H1 (cell line): ENCODE measurements around the gene NUDT2. TPM values are rescaled to one million over a fixed set of nuclear protein-coding genes. Genes with fewer than 3 reads are reported as not detected.
A peak's percentile ranks its signal among the peaks of the same experiment; 100 is the strongest.

Experiments
- CTCF ChIA-PET: fragments of 300-600 bp; sonication (Branson Sonifier 250); formaldehyde crosslinking; loops from one replicate; lab custom pipeline; 2021; ENCODE audit not compliant: partially characterized antibody; lab: Charles Lee
- POLR2A ChIA-PET: fragments of 300-600 bp; sonication (Branson Sonifier 250); formaldehyde crosslinking; loops from one replicate; lab custom pipeline; 2021; ENCODE audit warnings: inconsistent platforms; ENCODE audit not compliant: partially characterized antibody; lab: Charles Lee
- DNase-seq, 2 experiments: peaks; one replicate each; pipeline versions ENCODE4 v3.0.0 to v3.0.0-alpha.2; 2010 to 2022; ENCODE audit warnings: low spot score in 2 of 2, low read depth in 1 of 2, mixed read lengths in 1 of 2
- FAIRE-seq: peaks from 2 replicates; lab custom pipeline; 2011; peaks lifted over from hg19 to GRCh38; lab: Jason Lieb, UNC
- H2AFZ ChIP-seq: 2 replicates; pipeline ENCODE4 v1.8.1; 2012; ENCODE audit warnings: low read length, inconsistent platforms
- H2AK5ac ChIP-seq: 2 replicates; pipeline ENCODE4 v1.6.1; 2013; ENCODE audit warnings: low read depth, low read length
- H2BK120ac ChIP-seq: replicated peaks from 2 replicates; pipeline ENCODE3; 2013; ENCODE audit warnings: low read depth, low read length, inconsistent platforms
- H2BK12ac ChIP-seq: 2 replicates; pipeline ENCODE4 v1.6.1; 2013; ENCODE audit warnings: low read depth, low read length
- H2BK15ac ChIP-seq: 2 replicates; pipeline ENCODE4 v1.6.1; 2013; ENCODE audit warnings: low read length
- H2BK20ac ChIP-seq: 2 replicates; pipeline ENCODE4 v1.6.1; 2013; ENCODE audit warnings: low read length
- H2BK5ac ChIP-seq: 2 replicates; pipeline ENCODE4 v1.6.1; 2013; ENCODE audit warnings: low read depth, low read length
- H3K14ac ChIP-seq: 2 replicates; pipeline ENCODE4 v1.6.1; 2013; ENCODE audit warnings: inconsistent platforms; ENCODE audit not compliant: insufficient read length
- H3K18ac ChIP-seq: 2 replicates; pipeline ENCODE4 v1.6.1; 2013; ENCODE audit warnings: low read length; ENCODE audit errors: extremely low read depth
- H3K23ac ChIP-seq: 2 replicates; pipeline ENCODE4 v1.6.1; 2013; ENCODE audit warnings: inconsistent platforms; ENCODE audit not compliant: insufficient read length
- H3K23me2 ChIP-seq: 2 replicates; pipeline ENCODE4 v1.6.1; 2013; ENCODE audit warnings: low read depth, low read length
- H3K27ac ChIP-seq: 2 replicates; pipeline ENCODE4 v1.6.1; 2011; ENCODE audit warnings: low read depth, low read length, inconsistent platforms
- H3K27me3 ChIP-seq, 4 experiments: replicated peaks in 1 of 4; 1 replicate in 1 of 4; 2 replicates in 3 of 4; pipeline versions ENCODE4 v1.6.1 to v1.8.1; 2011 to 2013; ENCODE audit warnings: low read length in 3 of 4, mild to moderate bottlenecking in 3 of 4, inconsistent platforms in 2 of 4, mixed read lengths in 2 of 4, moderate library complexity in 1 of 4; ENCODE audit not compliant: control insufficient read depth in 3 of 4, insufficient read depth in 3 of 4; ENCODE audit errors: extremely low read depth in 1 of 4
- H3K36me3 ChIP-seq, 4 experiments: 2 replicates each; pipeline versions ENCODE4 v1.6.1 to v1.8.1; 2011 to 2013; ENCODE audit warnings: mild to moderate bottlenecking in 4 of 4, low read length in 3 of 4, moderate library complexity in 2 of 4, control low read depth in 1 of 4, inconsistent platforms in 1 of 4; ENCODE audit not compliant: insufficient read depth in 4 of 4, control insufficient read depth in 2 of 4
- H3K4ac ChIP-seq: replicated peaks from 2 replicates; pipeline ENCODE3; 2013; ENCODE audit warnings: low read length, low read depth, mixed read lengths, inconsistent platforms; ENCODE audit not compliant: insufficient read length
- H3K4me1 ChIP-seq, 4 experiments: replicated peaks in 1 of 4; 1 replicate in 1 of 4; 2 replicates in 3 of 4; pipeline versions ENCODE4 v1.6.1 to v1.8.1; 2011 to 2013; ENCODE audit warnings: low read length in 3 of 4, inconsistent platforms in 2 of 4, mixed read lengths in 1 of 4; ENCODE audit not compliant: insufficient read depth in 4 of 4, control insufficient read depth in 3 of 4
- H3K4me2 ChIP-seq, 2 experiments: 2 replicates each; pipeline versions ENCODE4 v1.6.1 to v1.8.1; 2011 to 2013; ENCODE audit warnings: low read depth in 2 of 2, low read length in 2 of 2, control low read depth in 1 of 2, inconsistent platforms in 1 of 2, mild to moderate bottlenecking in 1 of 2; ENCODE audit not compliant: insufficient read depth in 1 of 2
- H3K4me3 ChIP-seq, 4 experiments: fragments of 200-600, 300-600 bp in 1 of 4; sonication (generic), shearing (Covaris generic), sonication (Bioruptor Twin) in 1 of 4; 2 replicates each; pipeline versions ENCODE4 v1.5.1 to v1.8.1; 2011 to 2016; ENCODE audit warnings: low read length in 4 of 4, low read depth in 3 of 4, control low read depth in 2 of 4, inconsistent platforms in 2 of 4, mild to moderate bottlenecking in 2 of 4, mixed read lengths in 1 of 4, moderate library complexity in 1 of 4; ENCODE audit not compliant: insufficient read depth in 2 of 4; ENCODE audit errors: extremely low read depth in 1 of 4
- H3K56ac ChIP-seq: replicated peaks from 2 replicates; pipeline ENCODE3; 2013; ENCODE audit warnings: low read depth, mild to moderate bottlenecking, mixed read lengths, low read length, inconsistent platforms; ENCODE audit not compliant: insufficient read length
- H3K79me1 ChIP-seq: 2 replicates; pipeline ENCODE4 v1.6.1; 2013; ENCODE audit warnings: low read depth, low read length, control low read depth
- H3K79me2 ChIP-seq, 2 experiments: 2 replicates each; pipeline versions ENCODE4 v1.6.1 to v1.8.1; 2012 to 2013; ENCODE audit warnings: low read length in 2 of 2, mild to moderate bottlenecking in 2 of 2, inconsistent platforms in 1 of 2; ENCODE audit not compliant: insufficient read depth in 2 of 2, control insufficient read depth in 1 of 2
- H3K9ac ChIP-seq, 4 experiments: replicated peaks in 1 of 4; 1 replicate in 1 of 4; 2 replicates in 3 of 4; pipeline versions ENCODE4 v1.6.1 to v1.8.1; 2011 to 2013; ENCODE audit warnings: low read depth in 3 of 4, low read length in 3 of 4, control low read depth in 2 of 4, mild to moderate bottlenecking in 2 of 4, moderate library complexity in 2 of 4, inconsistent platforms in 1 of 4; ENCODE audit errors: extremely low read depth in 1 of 4
- H3K9me3 ChIP-seq, 2 experiments: 2 replicates each; pipeline versions ENCODE4 v1.6.1 to v1.8.1; 2012 to 2013; ENCODE audit warnings: mild to moderate bottlenecking in 2 of 2, moderate library complexity in 2 of 2, control low read depth in 1 of 2, inconsistent platforms in 1 of 2, low read depth in 1 of 2, low read length in 1 of 2, mixed read lengths in 1 of 2; ENCODE audit not compliant: insufficient read depth in 2 of 2
- H4K20me1 ChIP-seq, 2 experiments: replicated peaks in 1 of 2; 2 replicates each; pipeline versions ENCODE3 to v1.8.1; 2011 to 2013; ENCODE audit warnings: inconsistent platforms in 2 of 2, low read length in 2 of 2, mild to moderate bottlenecking in 1 of 2; ENCODE audit not compliant: insufficient read depth in 2 of 2, control insufficient read depth in 1 of 2
- H4K5ac ChIP-seq: 2 replicates; pipeline ENCODE4 v1.6.1; 2013; ENCODE audit warnings: low read length, low read depth, mixed read lengths, inconsistent platforms; ENCODE audit not compliant: insufficient read length
- H4K8ac ChIP-seq: 2 replicates; pipeline ENCODE4 v1.8.0; 2013; ENCODE audit warnings: mild to moderate bottlenecking, moderate library complexity, low read length, inconsistent platforms; ENCODE audit not compliant: insufficient read depth; ENCODE audit errors: extremely low read depth
- H4K91ac ChIP-seq: replicated peaks from 2 replicates; pipeline ENCODE3; 2013; ENCODE audit warnings: low read length, mixed read lengths, inconsistent platforms; ENCODE audit not compliant: insufficient read length
- BCL11A ChIP-seq, 2 experiments: IDR thresholded peaks; one replicate each; pipeline ENCODE4 v1.6.1; 2011; ENCODE audit warnings: low read depth in 2 of 2, low read length in 2 of 2, mild to moderate bottlenecking in 2 of 2
- CTBP2 ChIP-seq: IDR thresholded peaks from 2 replicates; pipeline ENCODE4 v1.7.0; 2011; ENCODE audit warnings: borderline replicate concordance, mild to moderate bottlenecking, moderate library complexity, mixed read lengths, low read length; ENCODE audit not compliant: insufficient read depth, insufficient read length
- EZH2 ChIP-seq: fragments of 200-600 bp; sonication (generic); IDR thresholded peaks from 2 replicates; pipeline ENCODE4 v1.7.1; 2012; ENCODE audit warnings: low read depth, mild to moderate bottlenecking, moderate library complexity, low read length, inconsistent platforms; ENCODE audit not compliant: severe bottlenecking
- KDM4A ChIP-seq: IDR thresholded peaks from one replicate; pipeline ENCODE4 v1.7.1; 2012; ENCODE audit warnings: low read depth, mild to moderate bottlenecking, moderate library complexity, low read length, inconsistent platforms; ENCODE audit not compliant: severe bottlenecking
- SIN3A ChIP-seq, 2 experiments: IDR thresholded peaks in 1 of 2; conservative IDR thresholded peaks in 1 of 2; 2 replicates each; pipeline ENCODE4 v1.6.1; 2011 to 2012; ENCODE audit warnings: low read length in 2 of 2, improper control_type of control experiment in 1 of 2, low read depth in 1 of 2, mild to moderate bottlenecking in 1 of 2
- TEAD4 ChIP-seq: IDR thresholded peaks from 2 replicates; pipeline ENCODE4 v1.6.1; 2012; ENCODE audit warnings: low read depth, low read length, inconsistent platforms, mixed read lengths
- whole genome bisulfite sequencing, 2 experiments: shearing (Covaris generic) in 1 of 2; methylation state at CpG; one replicate each; pipeline versions ENCODE4 v1.1.6 to v1.1.7; 2013 to 2015; ENCODE audit warnings: low lambda C conversion rate in 2 of 2, mixed read lengths in 2 of 2, inconsistent platforms in 1 of 2, low coverage in 1 of 2, missing lambda C conversion rate in 1 of 2; ENCODE audit not compliant: insufficient replicate concordance in 2 of 2, insufficient coverage in 1 of 2, insufficient read length in 1 of 2; ENCODE audit errors: extremely low coverage in 1 of 2, missing lambda C conversion rate in 1 of 2; 5-methylcytosine and 5-hydroxymethylcytosine counted together
- polyA plus RNA-seq, 7 experiments: library from polyadenylated mRNA; depleted of rRNA in 3 of 7; stranded (reverse) in 5 of 7; unstranded in 2 of 7; fragments of >200 nt in 5 of 7; fragments of 200-250 nt in 2 of 7; gene quantifications; 1 replicate in 5 of 7; 2 replicates in 1 of 7; 4 replicates in 1 of 7; pipeline versions ENCODE4 v1.2.1 to v1.2.3, GENCODE V29; 2011 to 2013; ENCODE audit warnings: missing spikeins in 2 of 7, mixed read lengths in 2 of 7
- total RNA-seq: library from RNA; stranded (reverse); fragmentation: NEBNext Ultra II Directional; extraction: Animal tissue kit (Norgen Biotek cat#: 25700); gene quantifications from 2 replicates; pipeline ENCODE4 v1.2.1, GENCODE V29; 2021
- TF ChIP-seq, protein P1 (sequence below), 3 experiments: IDR thresholded peaks; 1 replicate in 2 of 3; 2 replicates in 1 of 3; pipeline versions ENCODE4 v1.5.1 to v1.6.1; 2011; ENCODE audit warnings: low read length in 3 of 3, mild to moderate bottlenecking in 3 of 3, inconsistent platforms in 2 of 3, low read depth in 1 of 3, moderate library complexity in 1 of 3; ENCODE audit not compliant: insufficient read depth in 1 of 3; ENCODE audit errors: control extremely low read depth in 1 of 3

The NUDT2 gene
- total and polyA plus RNA-seq, 2 of the 8 experiments (the other 6 are each of a cell fraction or from before 2014, with no cell fraction given): 16.7 to 23.7 TPM

DNA sequence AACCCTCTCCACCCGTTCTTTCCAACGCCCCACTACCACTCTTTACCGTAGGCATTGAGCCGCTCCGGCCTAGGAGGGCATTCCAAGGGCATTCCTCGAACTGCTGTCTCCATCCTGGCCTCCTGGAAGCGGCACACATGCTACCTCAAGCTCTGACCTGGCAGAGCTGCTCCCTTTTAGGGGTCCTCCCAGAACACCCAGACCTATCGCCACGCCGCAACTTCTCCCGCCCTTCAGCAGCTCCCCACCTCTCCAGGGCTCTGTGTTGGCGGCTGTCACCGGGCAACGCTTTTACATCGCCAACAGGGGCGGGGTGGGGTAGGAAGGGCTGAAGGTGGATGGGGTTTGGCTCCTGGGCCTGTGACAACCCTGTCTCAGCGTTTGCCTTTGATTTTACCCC is 52.0 kb downstream of the NUDT2 start:
- H3K4me2 ChIP-seq: peak overlapping the region; percentile 97
- peak overlapping the region; percentile 78 for H3K18ac ChIP-seq
- H3K36me3 ChIP-seq: no peaks in the 10 kb centered on the region
- peak overlapping the region; percentile 59 to 76 (median 62) for H3K4me3 ChIP-seq
- no peak overlapping the region for H3K23ac ChIP-seq
- CTCF ChIA-PET: interaction anchor here (0.7 to 19.4 kb wide), 7 partner anchors 23 to 1266 kb away, joined by 3 to 350 read pairs (median 9); no protein-coding TSS in a partner anchor
- peak overlapping the region; percentile 75; the same call in 1 of the 2 replicates for H2BK12ac ChIP-seq
- POLR2A ChIA-PET: interaction anchor here (1.0 to 1.9 kb wide), 4 partner anchors 17 to 76 kb away, joined by 3 to 9 read pairs (median 4); no protein-coding TSS in a partner anchor
- peak overlapping the region in 3 of 4 experiments; percentile 8 to 45 (median 39); a peak in 4 of 7 replicates for H3K9ac ChIP-seq
- TF ChIP-seq, protein P1, sequence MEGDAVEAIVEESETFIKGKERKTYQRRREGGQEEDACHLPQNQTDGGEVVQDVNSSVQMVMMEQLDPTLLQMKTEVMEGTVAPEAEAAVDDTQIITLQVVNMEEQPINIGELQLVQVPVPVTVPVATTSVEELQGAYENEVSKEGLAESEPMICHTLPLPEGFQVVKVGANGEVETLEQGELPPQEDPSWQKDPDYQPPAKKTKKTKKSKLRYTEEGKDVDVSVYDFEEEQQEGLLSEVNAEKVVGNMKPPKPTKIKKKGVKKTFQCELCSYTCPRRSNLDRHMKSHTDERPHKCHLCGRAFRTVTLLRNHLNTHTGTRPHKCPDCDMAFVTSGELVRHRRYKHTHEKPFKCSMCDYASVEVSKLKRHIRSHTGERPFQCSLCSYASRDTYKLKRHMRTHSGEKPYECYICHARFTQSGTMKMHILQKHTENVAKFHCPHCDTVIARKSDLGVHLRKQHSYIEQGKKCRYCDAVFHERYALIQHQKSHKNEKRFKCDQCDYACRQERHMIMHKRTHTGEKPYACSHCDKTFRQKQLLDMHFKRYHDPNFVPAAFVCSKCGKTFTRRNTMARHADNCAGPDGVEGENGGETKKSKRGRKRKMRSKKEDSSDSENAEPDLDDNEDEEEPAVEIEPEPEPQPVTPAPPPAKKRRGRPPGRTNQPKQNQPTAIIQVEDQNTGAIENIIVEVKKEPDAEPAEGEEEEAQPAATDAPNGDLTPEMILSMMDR (IDR thresholded peaks at IDR 0.05; ENCODE audit: control extremely low read depth in 1 of 3, insufficient read depth in 1 of 3, low read depth in 1 of 3, low read length in 3 of 3): no peak
- peak; percentile 46 for TF ChIP-seq KDM4A
- peak in 1 of 2 experiments; percentile 40; a peak in 1 of 4 replicates for TF ChIP-seq SIN3A (conservative IDR thresholded peaks at IDR 0.05 in 1 of 2, IDR thresholded peaks at IDR 0.05 in 1 of 2; ENCODE audit: low read depth in 1 of 2, low read length in 2 of 2)
- TF ChIP-seq EZH2: no peak
- TF ChIP-seq CTBP2: no peak
- no peak for TF ChIP-seq BCL11A (IDR thresholded peaks at IDR 0.05; ENCODE audit: low read depth in 2 of 2, low read length in 2 of 2)
- TF ChIP-seq TEAD4: peak; percentile 73; the same call in 1 of the 2 replicates
- TF ChIP-seq, all 59 proteins: peak for 3
- H3K9me3 ChIP-seq: no peaks in the 10 kb centered on the region
- no peak overlapping the region for H4K5ac ChIP-seq
- H2BK20ac ChIP-seq: no peak overlapping the region
- no peaks in the 10 kb centered on the region for H3K79me1 ChIP-seq
- 7% methylated on average over 17 of the region's 17 CpGs; no CpG with 5 or more reads in 1 of the 2 experiments for WGBS, 2 experiments
- H3K27ac ChIP-seq: no peak overlapping the region
- H4K20me1 ChIP-seq: no peaks in the 10 kb centered on the region
- DNase-seq (peak in 1 of 2 experiments; percentile 76), FAIRE-seq (no peak)
- no peak overlapping the region for H2AK5ac ChIP-seq
- H3K4me1 ChIP-seq: peaks cover 3 to 12% (median 4%) of the 10 kb centered on the region in 4 experiments
- H3K56ac ChIP-seq: no peak overlapping the region
- no peak overlapping the region for H3K14ac ChIP-seq
- no peak overlapping the region for H4K8ac ChIP-seq
- H3K23me2 ChIP-seq: peaks cover 28% of the 10 kb centered on the region
- H2AFZ ChIP-seq: 0 out of 2 replicates have a peak overlapping the region, but pooled peaks have one; percentile 86
- no peak overlapping the region for H3K4ac ChIP-seq
- no peaks in the 10 kb centered on the region for H3K79me2 ChIP-seq
- H3K27me3 ChIP-seq: peaks cover 3 to 31% (median 28%) of the 10 kb centered on the region in 4 experiments
- no peak overlapping the region for H2BK5ac ChIP-seq
- no peak overlapping the region for H2BK120ac ChIP-seq
- H2BK15ac ChIP-seq: 0 out of 2 replicates have a peak overlapping the region, but pooled peaks have one; percentile 81
- no peak overlapping the region for H4K91ac ChIP-seq
